BLaER1 treated with 17β-estradiol and CSF1 and Interleukin-3, amounts not matched to agents 10 nM and 100 nM (cell line): ENCODE results near the gene SLC25A21.
"Not testable (repeated sequence)": the region's sequence is repeated elsewhere in the genome, so short reads cannot be mapped to it uniquely, and the experiment has no call there.

Experiments
- H3K27ac ChIP-seq, 11 experiments: shearing (Covaris generic); formaldehyde crosslinking; 2 replicates each; pipeline ENCODE4 v1.8.1; 2022
- H3K27me3 ChIP-seq, 11 experiments: shearing (Covaris generic); formaldehyde crosslinking; 2 replicates each; pipeline ENCODE4 v1.8.1; 2022
- H3K36me3 ChIP-seq, 11 experiments: shearing (Covaris generic); formaldehyde crosslinking; 2 replicates each; pipeline ENCODE4 v1.8.1; 2022
- H3K4me1 ChIP-seq, 10 experiments: shearing (Covaris generic); formaldehyde crosslinking; 2 replicates each; pipeline ENCODE4 v1.8.1; 2022
- H3K4me2 ChIP-seq, 11 experiments: shearing (Covaris generic); formaldehyde crosslinking; 2 replicates each; pipeline ENCODE4 v1.8.1; 2022
- H3K4me3 ChIP-seq, 10 experiments: shearing (Covaris generic); formaldehyde crosslinking; 2 replicates each; pipeline ENCODE4 v1.8.1; 2022
- H3K9ac ChIP-seq, 11 experiments: shearing (Covaris generic); formaldehyde crosslinking; 2 replicates each; pipeline ENCODE4 v1.8.1; 2022
- H3K9me3 ChIP-seq, 11 experiments: shearing (Covaris generic); formaldehyde crosslinking; replicated peaks in 1 of 11; 2 replicates each; pipeline ENCODE4 v1.8.1; 2022
- H4K20me1 ChIP-seq, 11 experiments: shearing (Covaris generic); formaldehyde crosslinking; 2 replicates each; pipeline ENCODE4 v1.8.1; 2022
- Cebpa-rat ChIP-seq, 11 experiments: shearing (Covaris generic); IDR thresholded peaks; 2 replicates each; pipeline ENCODE4 v1.8.1; 2022

Gene SLC25A21

GRCh38 chr14:36869125-36869524 lies 303.3 kb downstream of the SLC25A21 start:
- H3K4me1 ChIP-seq: no peaks in the 10 kb centered on the region
- H3K36me3 ChIP-seq: no peaks in the 10 kb centered on the region
- no peaks in the 10 kb centered on the region for H4K20me1 ChIP-seq
- H3K4me3 ChIP-seq: no peak overlapping the region
- no peak overlapping the region for H3K27ac ChIP-seq
- H3K9ac ChIP-seq: no peak overlapping the region
- H3K4me2 ChIP-seq: no peak overlapping the region
- H3K9me3 ChIP-seq: peaks cover 0 to 8% (median 0%) of the 10 kb centered on the region in 11 experiments; a peak in 2 of 22 replicates
- TF ChIP-seq Cebpa-rat (IDR thresholded peaks at IDR 0.05): no peak
- no peaks in the 10 kb centered on the region for H3K27me3 ChIP-seq

- Histone ChIP-seq H3K36me3 (no peaks in the 10 kb centered on the region), H3K9me3 (peaks cover 0 to 8% (median 0%) of the 10 kb centered on the region in 11 experiments; a peak in 2 of 22 replicates), H4K20me1 (no peaks in the 10 kb centered on the region), H3K4me1 (no peaks in the 10 kb centered on the region), H3K4me2 (no peak overlapping the region), H3K27me3 (no peaks in the 10 kb centered on the region), H3K4me3 (no peak overlapping the region), H3K9ac (no peak overlapping the region), H3K27ac (no peak overlapping the region)
- no peak for TF ChIP-seq Cebpa-rat (IDR thresholded peaks at IDR 0.05)
Observed at GRCh38 chr14:36866867-36867266, 305.5 kb downstream of the SLC25A21 start.

- no peaks in the 10 kb centered on the region for H3K9me3 ChIP-seq
- no peaks in the 10 kb centered on the region for H3K4me1 ChIP-seq
- H3K36me3 ChIP-seq: no peaks in the 10 kb centered on the region
- no peak overlapping the region for H3K27ac ChIP-seq
- no peaks in the 10 kb centered on the region for H3K27me3 ChIP-seq
- no peak overlapping the region for H3K9ac ChIP-seq
- H3K4me2 ChIP-seq: no peak overlapping the region
- no peaks in the 10 kb centered on the region for H4K20me1 ChIP-seq
- no peak for TF ChIP-seq Cebpa-rat (IDR thresholded peaks at IDR 0.05)
- H3K4me3 ChIP-seq: no peak overlapping the region
Observed at GRCh38 chr14:36863271-36863670, 309.1 kb downstream of the SLC25A21 start.

- not testable (repeated sequence) for H3K9ac ChIP-seq, H3K27me3 ChIP-seq, H3K9me3 ChIP-seq, H3K4me3 ChIP-seq, H3K4me2 ChIP-seq, H3K36me3 ChIP-seq, H3K4me1 ChIP-seq, H3K27ac ChIP-seq, H4K20me1 ChIP-seq
Observed at GRCh38 chr14:36862237-36862636, 310.2 kb downstream of the SLC25A21 start.

GRCh38 chr14:36860831-36861230 lies 311.6 kb downstream of the SLC25A21 start:
- Histone ChIP-seq H3K27ac (no peak overlapping the region), H3K4me3 (no peak overlapping the region), H3K4me2 (no peak overlapping the region), H3K27me3 (no peaks in the 10 kb centered on the region), H4K20me1 (no peaks in the 10 kb centered on the region), H3K4me1 (no peaks in the 10 kb centered on the region), H3K9me3 (no peaks in the 10 kb centered on the region; a peak in 1 of 22 replicates), H3K9ac (no peak overlapping the region), H3K36me3 (no peaks in the 10 kb centered on the region)
- TF ChIP-seq Cebpa-rat (IDR thresholded peaks at IDR 0.05): no peak

GRCh38 chr14:36859119-36859518 lies 313.3 kb downstream of the SLC25A21 start:
- Histone ChIP-seq H3K27ac (no peak overlapping the region), H3K4me3 (no peak overlapping the region), H4K20me1 (no peaks in the 10 kb centered on the region), H3K9me3 (no peaks in the 10 kb centered on the region; a peak in 1 of 22 replicates), H3K4me1 (no peaks in the 10 kb centered on the region), H3K4me2 (no peak overlapping the region), H3K9ac (no peak overlapping the region), H3K27me3 (no peaks in the 10 kb centered on the region), H3K36me3 (no peaks in the 10 kb centered on the region)
- no peak for TF ChIP-seq Cebpa-rat (IDR thresholded peaks at IDR 0.05)

- H3K27ac ChIP-seq: no peak overlapping the region
- no peak for TF ChIP-seq Cebpa-rat (IDR thresholded peaks at IDR 0.05)
- H3K9ac ChIP-seq: no peak overlapping the region
- H3K27me3 ChIP-seq: no peaks in the 10 kb centered on the region
- H3K9me3 ChIP-seq: no peaks in the 10 kb centered on the region; a peak in 1 of 22 replicates
- no peaks in the 10 kb centered on the region for H3K36me3 ChIP-seq
- no peak overlapping the region for H3K4me2 ChIP-seq
- no peaks in the 10 kb centered on the region for H3K4me1 ChIP-seq
- no peak overlapping the region for H3K4me3 ChIP-seq
- H4K20me1 ChIP-seq: no peaks in the 10 kb centered on the region
Observed at GRCh38 chr14:36857842-36858445, 314.5 kb downstream of the SLC25A21 start.

GRCh38 chr14:36857136-36857535 lies 315.3 kb downstream of the SLC25A21 start:
- H3K36me3 ChIP-seq: no peaks in the 10 kb centered on the region
- no peak for TF ChIP-seq Cebpa-rat (IDR thresholded peaks at IDR 0.05)
- H3K9me3 ChIP-seq: no peaks in the 10 kb centered on the region; a peak in 1 of 22 replicates
- no peak overlapping the region for H3K9ac ChIP-seq
- no peaks in the 10 kb centered on the region for H3K27me3 ChIP-seq
- H4K20me1 ChIP-seq: no peaks in the 10 kb centered on the region
- no peaks in the 10 kb centered on the region for H3K4me1 ChIP-seq
- no peak overlapping the region for H3K27ac ChIP-seq
- H3K4me2 ChIP-seq: no peak overlapping the region
- H3K4me3 ChIP-seq: no peak overlapping the region

GRCh38 chr14:36856095-36856878 lies 316.1 kb downstream of the SLC25A21 start:
- Histone ChIP-seq H3K4me2 (no peak overlapping the region), H3K36me3 (no peaks in the 10 kb centered on the region), H3K4me1 (no peaks in the 10 kb centered on the region), H3K4me3 (no peak overlapping the region), H3K27me3 (no peaks in the 10 kb centered on the region), H3K9ac (no peak overlapping the region), H3K9me3 (no peaks in the 10 kb centered on the region; a peak in 1 of 22 replicates), H3K27ac (no peak overlapping the region), H4K20me1 (no peaks in the 10 kb centered on the region)
- no peak for TF ChIP-seq Cebpa-rat (IDR thresholded peaks at IDR 0.05)

- Histone ChIP-seq H3K4me3 (no peak overlapping the region), H3K36me3 (no peaks in the 10 kb centered on the region), H3K27me3 (no peaks in the 10 kb centered on the region), H3K4me1 (no peaks in the 10 kb centered on the region), H4K20me1 (no peaks in the 10 kb centered on the region), H3K27ac (no peak overlapping the region), H3K9me3 (no peaks in the 10 kb centered on the region; a peak in 1 of 22 replicates), H3K4me2 (no peak overlapping the region), H3K9ac (no peak overlapping the region)
- TF ChIP-seq Cebpa-rat (IDR thresholded peaks at IDR 0.05): no peak
Observed at GRCh38 chr14:36855396-36855795, 317.0 kb downstream of the SLC25A21 start.
